Superior temporal gyrus (tissue), 1 donor: Measurements from ENCODE around the gene SFI1.

Experiments used
- DNase-seq: peaks from one replicate; pipeline ENCODE4 v3.0.0-alpha.2; 2016; ENCODE audit errors: extremely low spot score

The SFI1 gene

GRCh38 chr22:31616315-31616980, 120.1 kb downstream of the SFI1 start:
- DNase-seq, result no peak

GRCh38 chr22:31618057-31618456, 121.7 kb downstream of the SFI1 start:
- no peak for DNase-seq

GRCh38 chr22:31618471-31619176, 122.3 kb downstream of the SFI1 start:
- no peak for DNase-seq

DNA sequence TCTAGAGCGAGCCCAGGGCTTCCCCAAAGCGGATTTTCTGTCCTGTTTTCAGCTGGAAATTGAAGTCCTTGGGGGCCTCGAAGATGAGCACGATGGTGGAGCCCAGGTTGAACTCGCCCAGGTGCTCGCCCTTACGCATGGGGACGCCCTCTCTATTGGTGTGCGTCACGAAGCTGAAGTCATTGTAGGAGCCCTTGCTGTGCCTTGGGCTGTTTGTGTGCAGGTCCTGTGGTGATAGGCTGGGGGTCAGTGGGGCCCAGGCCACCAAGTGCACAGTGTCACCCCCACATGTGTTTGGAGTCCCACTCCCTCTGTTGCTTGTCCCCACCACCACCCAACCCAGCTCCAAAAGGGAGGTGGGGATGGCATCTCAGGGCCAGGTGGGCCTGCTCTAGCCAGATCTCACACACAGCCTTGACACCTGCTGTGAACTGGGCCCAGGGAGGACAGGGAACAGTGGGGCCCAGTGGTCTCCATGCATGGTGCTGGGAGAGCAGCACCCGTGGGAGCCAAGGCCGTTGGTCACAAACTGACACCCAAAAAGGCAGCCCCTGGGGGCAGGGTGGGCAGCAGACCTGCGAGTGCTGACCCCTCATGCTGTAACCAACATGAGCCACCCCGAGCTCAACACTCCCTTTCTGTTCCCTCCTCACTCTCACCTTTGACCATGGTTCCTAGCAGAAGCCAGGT, 123.4 kb downstream of the SFI1 start:
- DNase-seq, result no peak

- no peak for DNase-seq
These were observed 124.6 kb downstream of the SFI1 start for GRCh38 chr22:31620756-31621480.

DNA sequence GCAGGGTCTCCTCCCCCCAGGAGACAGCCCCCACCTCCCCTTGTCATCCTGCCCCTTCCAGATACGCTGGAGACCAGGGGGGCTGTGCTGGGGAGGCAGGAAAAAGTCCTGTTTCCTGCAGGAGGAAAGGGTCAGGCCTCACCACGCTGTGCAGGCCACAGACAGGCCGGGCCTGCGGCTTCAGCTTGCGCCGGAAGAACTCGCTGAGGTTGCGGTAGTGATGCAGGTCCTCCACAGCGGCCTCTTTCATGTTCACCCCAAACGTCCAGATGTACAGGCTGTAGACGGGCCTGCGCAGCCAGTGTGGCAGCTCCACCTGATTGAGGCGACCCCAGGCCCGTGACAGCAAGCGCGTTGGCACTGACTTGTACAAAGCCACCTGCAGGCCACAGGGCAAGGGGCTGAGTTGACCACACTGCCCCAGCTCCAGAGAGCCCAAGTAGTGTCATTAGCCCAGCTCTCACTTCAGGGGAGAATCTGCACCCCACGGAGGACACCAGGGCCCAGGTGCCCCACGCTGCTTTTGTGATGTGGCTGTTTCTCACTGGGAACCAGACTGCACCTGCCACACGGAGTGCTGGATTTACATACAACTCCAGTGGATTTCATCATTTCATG, 125.3 kb downstream of the SFI1 start:
- no peak for DNase-seq

- DNase-seq, result no peak
These were observed 126.6 kb downstream of the SFI1 start for GRCh38 chr22:31622980-31623379.

DNA sequence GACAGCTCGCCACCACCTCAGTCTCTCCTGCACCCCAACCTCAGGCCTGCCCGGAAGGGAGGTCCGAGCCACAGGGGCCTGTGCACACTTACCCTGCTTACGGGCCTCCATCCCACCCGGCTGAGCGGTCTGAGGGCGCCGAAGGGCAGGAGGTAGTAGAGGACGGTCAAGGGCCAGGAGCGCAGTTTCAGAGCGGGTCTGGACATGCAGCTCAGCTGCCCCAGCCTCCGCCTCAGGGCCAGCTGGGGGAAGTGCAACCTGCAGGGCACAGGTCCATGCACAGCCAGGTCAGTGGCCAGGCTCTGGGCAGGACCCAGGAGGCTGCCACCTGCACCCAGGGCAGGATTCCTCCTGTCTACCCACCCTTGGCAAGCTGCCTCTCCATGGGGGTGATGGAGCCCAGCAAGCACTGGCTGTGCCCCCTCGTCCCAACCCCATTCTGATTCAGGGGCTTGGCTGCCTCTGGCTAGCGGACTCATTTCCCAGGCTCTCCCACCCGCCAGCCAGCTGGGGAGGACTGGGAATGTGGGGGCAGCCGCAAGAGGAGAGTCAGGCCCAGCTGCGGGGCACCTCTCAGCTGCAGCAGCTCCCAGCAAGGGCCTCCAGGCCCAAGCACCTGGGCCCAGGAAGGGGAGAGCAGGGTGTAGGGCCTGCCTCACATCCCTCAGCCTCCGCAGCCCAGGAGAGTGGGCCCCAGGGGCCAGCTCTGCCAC, 127.4 kb downstream of the SFI1 start:
- DNase-seq, result no peak

- no peak for DNase-seq
These were observed 128.9 kb downstream of the SFI1 start for GRCh38 chr22:31625257-31625640.

DNA sequence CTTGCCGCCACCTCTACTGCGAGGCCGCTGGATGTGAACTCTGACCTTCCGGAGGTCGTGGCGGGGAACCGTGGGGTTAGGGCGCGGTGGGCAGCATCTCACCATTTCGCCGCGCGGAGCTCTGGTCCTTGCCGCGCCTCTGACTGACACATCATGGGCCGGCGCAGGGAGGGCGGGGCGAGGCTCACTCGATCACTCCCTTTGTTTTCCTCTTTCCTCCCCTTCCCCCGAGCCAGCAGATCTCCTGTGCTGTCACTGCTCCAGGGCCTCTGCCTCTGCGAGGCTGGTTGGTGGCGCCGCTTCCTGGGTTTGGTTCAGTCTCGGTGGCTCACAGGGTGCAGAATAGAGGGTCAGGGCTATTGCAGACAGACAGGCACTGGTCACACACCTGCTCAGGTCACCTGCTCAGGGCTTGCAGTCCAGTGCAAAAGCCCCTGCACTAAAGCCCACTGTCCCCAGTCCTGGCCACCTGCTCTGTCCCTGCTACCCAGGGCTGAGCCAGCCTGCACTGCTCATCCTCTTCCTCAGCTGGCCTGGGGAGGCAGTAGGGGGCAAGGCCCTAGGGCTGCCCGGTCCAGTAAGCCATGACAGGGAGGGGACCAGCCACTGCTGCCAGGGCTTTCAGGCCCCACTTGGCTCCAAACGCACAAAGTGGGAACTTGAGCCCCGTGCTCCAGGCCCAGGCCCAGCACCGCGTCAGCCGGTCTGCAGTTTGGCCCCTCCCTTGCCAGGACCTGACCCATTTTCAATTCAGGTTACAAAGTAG, 129.5 kb downstream of the SFI1 start:
- peak; percentile 70 for DNase-seq

DNA sequence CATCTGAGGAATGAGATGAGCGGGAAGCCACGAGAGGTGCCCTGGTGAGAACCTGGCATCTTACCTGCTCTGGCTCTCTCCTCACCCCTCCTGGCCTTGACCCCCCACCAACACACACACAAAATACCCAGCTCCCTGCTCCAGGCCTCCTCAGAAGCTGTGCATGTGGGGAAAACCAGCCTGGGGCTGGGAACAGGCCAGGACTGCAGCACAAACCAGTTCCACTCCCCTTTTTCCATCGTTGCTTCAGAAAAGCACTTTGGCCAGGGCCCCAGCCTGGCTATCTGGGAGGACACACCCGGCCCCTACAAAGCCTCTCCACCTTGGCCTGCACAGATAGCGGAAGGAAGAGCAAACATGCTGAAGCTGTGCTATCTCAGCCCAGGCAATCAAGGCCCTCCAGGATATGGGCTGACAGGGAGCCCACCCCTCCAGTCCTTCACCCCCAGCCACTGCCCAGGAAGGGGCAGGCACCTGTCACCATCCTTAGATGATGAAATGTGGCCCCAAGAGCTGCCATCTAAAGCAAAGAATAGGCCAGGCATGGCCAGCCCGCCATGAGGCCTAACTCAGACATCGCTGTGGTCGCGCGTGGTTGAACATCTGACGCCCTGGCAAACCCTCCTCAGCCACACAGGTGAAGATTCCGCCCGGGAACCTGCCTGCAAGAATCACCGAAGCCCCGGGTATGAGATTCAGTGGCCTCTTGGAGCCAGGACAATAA, 130.3 kb downstream of the SFI1 start:
- no peak for DNase-seq

GRCh38 chr22:31627223-31627731, 130.9 kb downstream of the SFI1 start:
- no peak for DNase-seq

- no peak for DNase-seq
These were observed 132.0 kb downstream of the SFI1 start for GRCh38 chr22:31628362-31628761.

DNA sequence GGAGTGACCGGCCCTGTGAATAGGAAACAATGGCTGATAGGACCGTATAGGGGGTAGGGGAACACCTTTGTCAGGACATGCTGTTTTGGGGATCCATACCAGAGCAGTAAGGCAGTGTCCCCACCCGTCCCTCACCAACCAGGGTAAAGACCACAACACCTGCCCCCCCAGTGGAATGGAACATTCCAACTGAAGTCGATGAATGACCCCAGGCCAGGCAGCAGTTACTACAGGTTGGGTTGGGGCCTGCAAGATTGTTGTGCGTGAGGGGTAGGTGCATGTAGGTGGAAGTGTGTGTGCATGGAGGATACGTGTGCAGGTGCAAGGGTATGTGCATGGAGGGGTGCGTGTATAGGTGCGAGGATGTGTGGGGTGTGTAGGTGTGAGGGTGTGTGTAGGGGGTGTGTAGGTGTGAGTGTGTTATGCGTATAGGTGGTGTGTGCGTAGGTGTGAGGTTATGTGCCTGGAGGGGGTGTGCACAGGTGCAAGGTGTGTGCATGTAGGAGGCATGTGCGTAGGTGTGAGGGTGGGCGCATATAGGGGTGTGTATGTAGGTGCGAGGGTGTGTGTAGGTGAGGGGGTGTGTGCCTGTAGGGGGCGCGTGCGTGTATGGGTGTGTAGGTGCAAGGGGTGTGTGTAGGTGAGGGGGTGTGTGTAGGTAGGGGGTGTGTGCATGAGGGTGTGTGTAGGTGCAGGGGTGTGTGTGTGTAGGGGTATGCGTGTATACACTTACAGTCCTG, 132.8 kb downstream of the SFI1 start:
- DNase-seq, result no peak

DNA sequence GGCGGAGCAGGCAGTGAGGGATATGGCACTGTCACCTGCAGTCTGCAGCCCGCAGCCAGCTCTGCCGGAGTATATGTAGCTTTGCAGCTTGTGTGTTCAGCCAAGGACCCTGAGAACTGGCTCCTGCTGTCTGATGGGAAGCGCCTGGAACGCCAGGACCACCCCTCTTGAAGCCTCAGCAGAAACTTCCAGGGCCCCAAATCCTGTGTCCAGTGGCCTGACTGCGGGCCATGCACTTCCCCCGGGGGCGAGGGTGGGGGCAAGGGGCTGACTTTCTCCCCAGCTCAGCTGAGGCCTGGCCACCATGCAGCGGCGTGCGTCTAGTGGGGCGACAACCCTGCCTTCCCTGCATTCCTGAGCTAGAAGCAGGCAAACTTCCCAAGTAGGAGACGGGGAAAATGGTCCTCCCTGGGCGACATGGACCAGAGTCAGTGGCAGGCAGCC, 133.4 kb downstream of the SFI1 start:
- no peak for DNase-seq

- peak; percentile 57 for DNase-seq
These were observed 134.3 kb downstream of the SFI1 start for GRCh38 chr22:31630331-31631329.

DNA sequence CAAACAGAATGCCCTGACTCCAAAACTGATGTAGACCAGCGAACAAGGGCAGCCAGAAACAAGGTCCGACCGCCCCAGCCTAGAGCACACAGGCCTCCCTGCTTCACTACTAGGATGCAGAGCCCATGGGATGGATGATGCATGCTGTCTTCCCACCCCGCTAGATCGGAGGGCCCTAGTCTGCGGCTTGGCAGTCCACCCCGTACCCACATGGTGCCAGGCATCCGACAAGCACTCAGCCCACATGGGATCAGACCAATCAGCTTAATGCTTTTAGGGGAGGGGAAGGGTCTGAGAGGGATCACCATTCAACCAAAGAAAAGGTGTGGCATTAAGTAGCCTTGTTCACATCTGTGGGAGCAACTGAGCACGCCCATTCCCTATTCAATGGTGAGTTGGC, 135.1 kb downstream of the SFI1 start:
- no peak for DNase-seq
